ENCODE data around the gene PGA3. TPM values are rescaled to one million over a fixed set of nuclear protein-coding genes. Genes with fewer than 3 reads are reported as not detected.
A peak's percentile ranks its signal among the peaks of the same experiment; 100 is the strongest.
"Not testable (repeated sequence)": the region's sequence is repeated elsewhere in the genome, so short reads cannot be mapped to it uniquely, and the experiment has no call there.

The PGA3 gene
- total RNA-seq, 1 donor from 2014 or later: not detected

- DNase-seq (ENCODE audit: low spot score) (peak; percentile 26), ATAC-seq (no peak)
Measured at GRCh38 chr11:61170566-61170965, 32.7 kb upstream of the PGA3 start.

- no peak for DNase-seq (ENCODE audit: low spot score)
- ATAC-seq: no peak
Measured at GRCh38 chr11:61171907-61172306, 31.4 kb upstream of the PGA3 start.

- ATAC-seq (no peak), DNase-seq (ENCODE audit: low spot score) (peak; percentile 34)
Measured at GRCh38 chr11:61172356-61172755, 31.0 kb upstream of the PGA3 start.

- ATAC-seq (no peak), DNase-seq (ENCODE audit: low spot score) (peak; percentile 4)
Measured at GRCh38 chr11:61172888-61173287, 30.4 kb upstream of the PGA3 start.

- ATAC-seq: no peak
- no peak for DNase-seq (ENCODE audit: low spot score)
Measured at GRCh38 chr11:61173456-61173855, 29.9 kb upstream of the PGA3 start.

GRCh38 chr11:61174273-61174672 lies 29.0 kb upstream of the PGA3 start:
- DNase-seq (ENCODE audit: low spot score) (peak; percentile 24), ATAC-seq (no peak)

GRCh38 chr11:61174949-61175348 lies 28.4 kb upstream of the PGA3 start:
- ATAC-seq: no peak
- no peak for DNase-seq (ENCODE audit: low spot score)

GRCh38 chr11:61176446-61176845 lies 26.9 kb upstream of the PGA3 start:
- ATAC-seq (no peak), DNase-seq (ENCODE audit: low spot score) (no peak)

- DNase-seq (ENCODE audit: low spot score); ATAC-seq: not testable (repeated sequence)
Measured at GRCh38 chr11:61180205-61180604, 23.1 kb upstream of the PGA3 start.

- no peak for DNase-seq (ENCODE audit: low spot score)
- ATAC-seq: no peak
Measured at GRCh38 chr11:61181489-61181888, 21.8 kb upstream of the PGA3 start.

- ATAC-seq (no peak), DNase-seq (ENCODE audit: low spot score) (no peak)
Measured at GRCh38 chr11:61183645-61184044, 19.7 kb upstream of the PGA3 start.

- no peak for ATAC-seq
Measured at GRCh38 chr11:61186504-61186903, 16.8 kb upstream of the PGA3 start.

GRCh38 chr11:61187505-61188130 lies 15.7 kb upstream of the PGA3 start:
- DNase-seq (ENCODE audit: low spot score) (peak; percentile 63), ATAC-seq (peak; percentile 92)

More at GRCh38 chr11:61186504-61186903, 16.8 kb upstream of the PGA3 start:
- no peak for DNase-seq (ENCODE audit: low spot score)

- ATAC-seq (no peak), DNase-seq (ENCODE audit: low spot score) (no peak)
Measured at GRCh38 chr11:61189933-61190332, 13.4 kb upstream of the PGA3 start.

GRCh38 chr11:61193596-61193995 lies 9.7 kb upstream of the PGA3 start:
- no peak for DNase-seq (ENCODE audit: low spot score)
- ATAC-seq: no peak

- ATAC-seq: no peak
Measured at GRCh38 chr11:61194169-61194671, 9.1 kb upstream of the PGA3 start.

GRCh38 chr11:61194981-61195695 lies 8.2 kb upstream of the PGA3 start:
- DNase-seq (ENCODE audit: low spot score): no peak

More at GRCh38 chr11:61194169-61194671, 9.1 kb upstream of the PGA3 start:
- DNase-seq (ENCODE audit: low spot score): no peak

GRCh38 chr11:61195719-61196118 lies 7.6 kb upstream of the PGA3 start:
- ATAC-seq: no peak
- no peak for DNase-seq (ENCODE audit: low spot score)

More at GRCh38 chr11:61194981-61195695, 8.2 kb upstream of the PGA3 start:
- ATAC-seq: no peak

GRCh38 chr11:61198361-61198760 lies 5.0 kb upstream of the PGA3 start:
- ATAC-seq (no peak), DNase-seq (ENCODE audit: low spot score) (no peak)

GRCh38 chr11:61198948-61199523 lies 4.3 kb upstream of the PGA3 start:
- DNase-seq (ENCODE audit: low spot score): no peak
- ATAC-seq: no peak

- DNase-seq (ENCODE audit: low spot score): no peak
- ATAC-seq: no peak
Measured at GRCh38 chr11:61201476-61201875, 1.8 kb upstream of the PGA3 start.

- not testable (repeated sequence) for DNase-seq (ENCODE audit: low spot score)
- peak; percentile 47 for ATAC-seq
Measured at GRCh38 chr11:61203873-61204272, 558 bp downstream of the PGA3 start.

All from left lobe of liver (tissue), 2 donors.